Raji (cell line): Measurements from ENCODE around the gene HHAT.

Source experiments
- POLR2A ChIP-seq: IDR thresholded peaks from 2 replicates; pipeline ENCODE4 v1.6.1; 2011; ENCODE audit warnings: low read depth, low read length, control low read depth; ENCODE audit not compliant: insufficient read depth

The HHAT gene

GRCh38 chr1:210689826-210690225 is 361.1 kb downstream of the HHAT start:
- no peak for TF ChIP-seq POLR2A

- no peak for TF ChIP-seq POLR2A
Measured at GRCh38 chr1:210690236-210690635, 361.5 kb downstream of the HHAT start.

GRCh38 chr1:210691039-210691610 is 362.4 kb downstream of the HHAT start:
- TF ChIP-seq POLR2A: no peak

GRCh38 chr1:210692796-210693195 is 364.1 kb downstream of the HHAT start:
- TF ChIP-seq POLR2A: no peak

GRCh38 chr1:210695026-210695425 is 366.3 kb downstream of the HHAT start:
- TF ChIP-seq POLR2A: no peak

GRCh38 chr1:210696709-210697108 is 368.0 kb downstream of the HHAT start:
- TF ChIP-seq POLR2A: no peak

GRCh38 chr1:210697185-210697584 is 368.5 kb downstream of the HHAT start:
- TF ChIP-seq POLR2A: no peak

- no peak for TF ChIP-seq POLR2A
Measured at GRCh38 chr1:210698661-210699060, 370.0 kb downstream of the HHAT start.

- no peak for TF ChIP-seq POLR2A
Measured at GRCh38 chr1:210700083-210700482, 371.4 kb downstream of the HHAT start.

- no peak for TF ChIP-seq POLR2A
Measured at GRCh38 chr1:210700511-210700910, 371.8 kb downstream of the HHAT start.

- no peak for TF ChIP-seq POLR2A
Measured at GRCh38 chr1:210702506-210702905, 373.8 kb downstream of the HHAT start.

GRCh38 chr1:210703593-210703992 is 374.9 kb downstream of the HHAT start:
- TF ChIP-seq POLR2A: no peak

GRCh38 chr1:210705086-210705485 is 376.4 kb downstream of the HHAT start:
- TF ChIP-seq POLR2A: no peak

GRCh38 chr1:210706246-210706645 is 377.5 kb downstream of the HHAT start:
- no peak for TF ChIP-seq POLR2A

- no peak for TF ChIP-seq POLR2A
Measured at GRCh38 chr1:210707300-210708240, 378.9 kb downstream of the HHAT start.

GRCh38 chr1:210709701-210710100 is 381.0 kb downstream of the HHAT start:
- no peak for TF ChIP-seq POLR2A
